Jurkat, Clone E6-1 (cell line): Measurements from ENCODE around the gene TUBA8.
"Not testable (repeated sequence)": the region's sequence is repeated elsewhere in the genome, so short reads cannot be mapped to it uniquely, and the experiment has no call there.

Experiments used
- DNase-seq: peaks from one replicate; pipeline ENCODE4 v3.0.0-alpha.2; 2011; ENCODE audit warnings: low read depth, low spot score
- H3K4me3 ChIP-seq: 2 replicates; pipeline ENCODE4 v1.5.1; 2011; ENCODE audit warnings: mild to moderate bottlenecking, low read length, control low read depth, moderate library complexity

Gene TUBA8

GRCh38 chr22:18101536-18101935 lies 9.1 kb upstream of the TUBA8 start:
- no peak overlapping the region for H3K4me3 ChIP-seq
- no peak for DNase-seq

- H3K4me3 ChIP-seq: no peak overlapping the region
- no peak for DNase-seq
These were observed 6.9 kb upstream of the TUBA8 start for GRCh38 chr22:18103527-18104269.

GRCh38 chr22:18104566-18104965 lies 6.0 kb upstream of the TUBA8 start:
- no peak for DNase-seq
- H3K4me3 ChIP-seq: no peak overlapping the region

- DNase-seq, H3K4me3 ChIP-seq: not testable (repeated sequence)
These were observed 4.6 kb upstream of the TUBA8 start for GRCh38 chr22:18105981-18106380.

GRCh38 chr22:18106550-18107341 lies 3.9 kb upstream of the TUBA8 start:
- not testable (repeated sequence) for H3K4me3 ChIP-seq, DNase-seq

GRCh38 chr22:18108187-18108586 lies 2.4 kb upstream of the TUBA8 start:
- H3K4me3 ChIP-seq: no peak overlapping the region
- DNase-seq: no peak

- no peak for DNase-seq
- no peak overlapping the region for H3K4me3 ChIP-seq
These were observed 1.0 kb upstream of the TUBA8 start for GRCh38 chr22:18109410-18110193.

GRCh38 chr22:18110954-18111758 lies 547 bp downstream of the TUBA8 start:
- no peak overlapping the region for H3K4me3 ChIP-seq
- DNase-seq: no peak

GRCh38 chr22:18111759-18112330 lies 1.2 kb downstream of the TUBA8 start:
- no peak for DNase-seq
- no peak overlapping the region for H3K4me3 ChIP-seq

- no peak for DNase-seq
- H3K4me3 ChIP-seq: no peak overlapping the region
These were observed 1.8 kb downstream of the TUBA8 start for GRCh38 chr22:18112440-18112839.

- peak overlapping the region; percentile 0; the same call in 1 of the 2 replicates for H3K4me3 ChIP-seq
- peak; percentile 68 for DNase-seq
These were observed 3.2 kb downstream of the TUBA8 start for GRCh38 chr22:18113680-18114394.

GRCh38 chr22:18114495-18114894 lies 3.9 kb downstream of the TUBA8 start:
- no peak overlapping the region for H3K4me3 ChIP-seq
- no peak for DNase-seq

GRCh38 chr22:18114976-18115652 lies 4.5 kb downstream of the TUBA8 start:
- no peak for DNase-seq
- no peak overlapping the region for H3K4me3 ChIP-seq

- no peak for DNase-seq
- H3K4me3 ChIP-seq: no peak overlapping the region
These were observed 5.3 kb downstream of the TUBA8 start for GRCh38 chr22:18115906-18116371.

- no peak overlapping the region for H3K4me3 ChIP-seq
- DNase-seq: no peak
These were observed 6.0 kb downstream of the TUBA8 start for GRCh38 chr22:18116634-18117033.

GRCh38 chr22:18118345-18118915 lies 7.8 kb downstream of the TUBA8 start:
- H3K4me3 ChIP-seq: no peak overlapping the region
- no peak for DNase-seq
